Colonic mucosa (tissue), 4 donors: ENCODE results near the gene TMEM101. TPM values are rescaled to one million over a fixed set of nuclear protein-coding genes. Genes with fewer than 3 reads are reported as not detected.
"Not testable (repeated sequence)": the region's sequence is repeated elsewhere in the genome, so short reads cannot be mapped to it uniquely, and the experiment has no call there.

ENCODE experiments used
- DNase-seq: peaks from one replicate; pipeline ENCODE4 v3.0.0-alpha.2; 2020
- H3K27ac ChIP-seq: fragments of 200-600 bp; one replicate; pipeline ENCODE4 v1.8.0; 2021
- H3K27me3 ChIP-seq: fragments of 200-600 bp; one replicate; pipeline ENCODE4 v1.8.0; 2021
- H3K36me3 ChIP-seq: fragments of 200-600 bp; one replicate; pipeline ENCODE4 v1.8.0; 2021
- H3K4me1 ChIP-seq: fragments of 200-600 bp; one replicate; pipeline ENCODE4 v1.8.0; 2021; ENCODE audit warnings: mild to moderate bottlenecking
- H3K4me3 ChIP-seq: fragments of 200-600 bp; one replicate; pipeline ENCODE4 v1.8.0; 2021
- H3K9ac ChIP-seq, 2 donors: one replicate each; pipeline ENCODE4 v1.7.0; 2013; ENCODE audit warnings: control low read depth in 2 of 2, low read depth in 2 of 2, low read length in 2 of 2
- H3K9me3 ChIP-seq: fragments of 200-600 bp; one replicate; pipeline ENCODE4 v1.8.0; 2021
- intact Hi-C: fragments of 100-400 bp; cut with DNase I; formaldehyde crosslinking; loops from one replicate; pipeline ENCODE4 v1.14.1; 2022
- total RNA-seq, 2 donors: library from RNA; stranded (reverse); fragmentation: NEBNext Ultra II Directional in 1 of 2; extraction: Animal tissue kit (Norgen Biotek cat#: 25700) in 1 of 2; gene quantifications; one replicate each; pipeline ENCODE4 v1.2.1, GENCODE V29; 2021
- TF ChIP-seq, protein P1 (sequence below): fragments of 200-600 bp; IDR thresholded peaks from one replicate; pipeline ENCODE4 v1.8.0; 2022; ENCODE audit warnings: antibody characterized with exemption, mild to moderate bottlenecking
- donor health status: healthy.
- donor health status: DM: no; HTN: no; CAD: no.
- donor health status: DM: no; HTN: no; CAD: no.

The TMEM101 gene
- total RNA-seq, 2 donors from 2014 or later = 26.8 to 33.7 TPM

GRCh38 chr17:44000141-44000860 lies 14.5 kb downstream of the TMEM101 start:
- no peak overlapping the region for H3K27ac ChIP-seq
- H3K9me3 ChIP-seq = no peaks in the 10 kb centered on the region
- no peak overlapping the region for H3K9ac ChIP-seq
- intact Hi-C loops = no loop called here
- H3K27me3 ChIP-seq = peaks cover 15% of the 10 kb centered on the region
- DNase-seq = no peak
- TF ChIP-seq, protein P1, sequence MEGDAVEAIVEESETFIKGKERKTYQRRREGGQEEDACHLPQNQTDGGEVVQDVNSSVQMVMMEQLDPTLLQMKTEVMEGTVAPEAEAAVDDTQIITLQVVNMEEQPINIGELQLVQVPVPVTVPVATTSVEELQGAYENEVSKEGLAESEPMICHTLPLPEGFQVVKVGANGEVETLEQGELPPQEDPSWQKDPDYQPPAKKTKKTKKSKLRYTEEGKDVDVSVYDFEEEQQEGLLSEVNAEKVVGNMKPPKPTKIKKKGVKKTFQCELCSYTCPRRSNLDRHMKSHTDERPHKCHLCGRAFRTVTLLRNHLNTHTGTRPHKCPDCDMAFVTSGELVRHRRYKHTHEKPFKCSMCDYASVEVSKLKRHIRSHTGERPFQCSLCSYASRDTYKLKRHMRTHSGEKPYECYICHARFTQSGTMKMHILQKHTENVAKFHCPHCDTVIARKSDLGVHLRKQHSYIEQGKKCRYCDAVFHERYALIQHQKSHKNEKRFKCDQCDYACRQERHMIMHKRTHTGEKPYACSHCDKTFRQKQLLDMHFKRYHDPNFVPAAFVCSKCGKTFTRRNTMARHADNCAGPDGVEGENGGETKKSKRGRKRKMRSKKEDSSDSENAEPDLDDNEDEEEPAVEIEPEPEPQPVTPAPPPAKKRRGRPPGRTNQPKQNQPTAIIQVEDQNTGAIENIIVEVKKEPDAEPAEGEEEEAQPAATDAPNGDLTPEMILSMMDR = no peak
- no peak overlapping the region for H3K4me3 ChIP-seq
- H3K36me3 ChIP-seq = no peaks in the 10 kb centered on the region
- H3K4me1 ChIP-seq = peaks cover 2% of the 10 kb centered on the region

GRCh38 chr17:43999024-43999423 lies 15.7 kb downstream of the TMEM101 start:
- H3K9me3 ChIP-seq = no peaks in the 10 kb centered on the region
- intact Hi-C loops = no loop called here

GRCh38 chr17:43998552-43998951 lies 16.2 kb downstream of the TMEM101 start:
- Histone ChIP-seq H3K9ac (no peak overlapping the region), H3K27me3 (peaks cover 15% of the 10 kb centered on the region), H3K27ac (no peak overlapping the region), H3K4me3 (no peak overlapping the region), H3K4me1 (no peaks in the 10 kb centered on the region), H3K36me3 (no peaks in the 10 kb centered on the region), H3K9me3 (no peaks in the 10 kb centered on the region)
- DNase-seq = no peak
- intact Hi-C loops = no loop called here
- TF ChIP-seq, protein P1 = no peak

More at GRCh38 chr17:43999024-43999423, 15.7 kb downstream of the TMEM101 start:
- no peak for DNase-seq
- Histone ChIP-seq H3K9ac (no peak overlapping the region), H3K4me3 (no peak overlapping the region), H3K4me1 (no peaks in the 10 kb centered on the region), H3K27me3 (peaks cover 12% of the 10 kb centered on the region), H3K27ac (no peak overlapping the region), H3K36me3 (no peaks in the 10 kb centered on the region)
- TF ChIP-seq, protein P1 = no peak

DNA sequence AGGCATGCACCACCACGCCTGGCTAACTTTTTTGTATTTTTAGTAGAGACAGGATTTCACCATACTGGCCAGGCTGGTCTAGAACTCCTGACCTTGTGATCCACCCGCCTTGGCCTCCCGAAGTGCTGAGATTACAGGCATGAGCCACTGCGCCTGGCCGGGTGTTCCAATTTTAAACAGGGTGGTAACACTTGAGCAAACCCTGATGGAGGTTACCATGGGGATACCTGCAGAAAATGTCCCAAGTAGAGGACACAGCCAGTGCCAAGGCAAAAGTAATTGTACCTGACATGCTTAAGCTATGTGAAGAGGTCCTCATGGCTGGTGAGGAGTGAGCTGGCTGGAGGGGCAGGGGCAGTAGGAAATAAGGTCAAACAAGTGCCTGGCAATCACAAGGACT lies 17.6 kb downstream of the TMEM101 start:
- H3K36me3 ChIP-seq, H3K4me1 ChIP-seq, H3K9ac ChIP-seq, H3K9me3 ChIP-seq, DNase-seq, intact Hi-C loops, H3K4me3 ChIP-seq, H3K27ac ChIP-seq: not testable (repeated sequence)
- peaks cover 15% of the 10 kb centered on the region for H3K27me3 ChIP-seq

- Histone ChIP-seq H3K36me3 (no peaks in the 10 kb centered on the region), H3K27me3 (peaks cover 15% of the 10 kb centered on the region), H3K9ac (no peak overlapping the region), H3K4me1 (no peaks in the 10 kb centered on the region), H3K9me3 (no peaks in the 10 kb centered on the region), H3K4me3 (no peak overlapping the region), H3K27ac (no peak overlapping the region)
- DNase-seq = no peak
- TF ChIP-seq, protein P1 = no peak
- intact Hi-C loops = no loop called here
Observed at GRCh38 chr17:43995150-43995471, 19.7 kb downstream of the TMEM101 start.
